Brain microvascular endothelial cell (primary cell): ENCODE data around the gene RBMS3.
A peak's percentile ranks its signal among the peaks of the same experiment; 100 is the strongest.

Source experiments
- DNase-seq: peaks from one replicate; pipeline ENCODE4 v3.0.0-alpha.2; 2020
- H3K27ac ChIP-seq: fragments of 250-450 bp; sonication (Bioruptor Pico); 2 replicates; pipeline ENCODE4 v1.5.1; 2020; ENCODE audit warnings: mild to moderate bottlenecking, moderate library complexity
- H3K27me3 ChIP-seq: fragments of 250-450 bp; sonication (Bioruptor Pico); replicated peaks from 2 replicates; pipeline ENCODE4 v1.5.1; 2020; ENCODE audit warnings: mild to moderate bottlenecking
- H3K36me3 ChIP-seq: fragments of 250-450 bp; sonication (Bioruptor Pico); replicated peaks from 2 replicates; pipeline ENCODE4 v1.5.1; 2020; ENCODE audit warnings: mild to moderate bottlenecking
- H3K4me3 ChIP-seq: 2 replicates; pipeline ENCODE4 v1.5.1; 2011; ENCODE audit warnings: low read depth, mild to moderate bottlenecking, control low read depth, low read length, moderate library complexity
- in situ Hi-C: cut with HindIII; loops from 2 replicates; pipeline ENCODE4 v1.10.0; 2017; ENCODE audit warnings: low sequenced_read_pairs, low pct_ligation_motif_present
- TF ChIP-seq, protein P1 (sequence below): IDR thresholded peaks from 2 replicates; pipeline ENCODE4 v1.5.1; 2011; ENCODE audit warnings: low read depth, mild to moderate bottlenecking, moderate library complexity, low read length, control low read depth, inconsistent platforms; ENCODE audit errors: missing control alignments

Gene RBMS3

DNA sequence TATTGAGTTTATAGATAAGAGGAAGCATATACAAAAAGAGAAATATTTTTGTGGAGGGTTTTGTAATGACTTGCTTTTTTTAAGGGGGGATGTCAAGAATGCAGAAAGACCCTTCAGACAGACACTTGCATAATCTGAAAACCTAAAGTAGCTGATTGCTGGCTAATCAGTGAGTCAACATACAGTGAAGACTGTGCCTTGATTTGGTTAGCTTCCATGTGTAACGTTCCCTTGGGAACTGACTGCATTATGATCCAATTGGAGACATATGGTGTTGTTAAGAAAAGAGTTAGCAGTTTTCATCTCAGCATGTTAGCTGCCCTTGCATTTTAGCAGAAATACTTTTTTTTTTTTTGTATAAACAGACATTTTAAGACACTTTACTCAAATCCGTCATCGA lies 483.2 kb downstream of the RBMS3 start:
- peak; percentile 84 for DNase-seq
- H3K27me3 ChIP-seq, result no peaks in the 10 kb centered on the region
- no peak overlapping the region for H3K4me3 ChIP-seq
- TF ChIP-seq, protein P1, sequence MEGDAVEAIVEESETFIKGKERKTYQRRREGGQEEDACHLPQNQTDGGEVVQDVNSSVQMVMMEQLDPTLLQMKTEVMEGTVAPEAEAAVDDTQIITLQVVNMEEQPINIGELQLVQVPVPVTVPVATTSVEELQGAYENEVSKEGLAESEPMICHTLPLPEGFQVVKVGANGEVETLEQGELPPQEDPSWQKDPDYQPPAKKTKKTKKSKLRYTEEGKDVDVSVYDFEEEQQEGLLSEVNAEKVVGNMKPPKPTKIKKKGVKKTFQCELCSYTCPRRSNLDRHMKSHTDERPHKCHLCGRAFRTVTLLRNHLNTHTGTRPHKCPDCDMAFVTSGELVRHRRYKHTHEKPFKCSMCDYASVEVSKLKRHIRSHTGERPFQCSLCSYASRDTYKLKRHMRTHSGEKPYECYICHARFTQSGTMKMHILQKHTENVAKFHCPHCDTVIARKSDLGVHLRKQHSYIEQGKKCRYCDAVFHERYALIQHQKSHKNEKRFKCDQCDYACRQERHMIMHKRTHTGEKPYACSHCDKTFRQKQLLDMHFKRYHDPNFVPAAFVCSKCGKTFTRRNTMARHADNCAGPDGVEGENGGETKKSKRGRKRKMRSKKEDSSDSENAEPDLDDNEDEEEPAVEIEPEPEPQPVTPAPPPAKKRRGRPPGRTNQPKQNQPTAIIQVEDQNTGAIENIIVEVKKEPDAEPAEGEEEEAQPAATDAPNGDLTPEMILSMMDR, result no peak
- in situ Hi-C loops, result loop anchor here (25.0 kb wide), 1 partner anchor 477 kb away; the partner anchor contains the start of gene RBMS3
- no peaks in the 10 kb centered on the region for H3K36me3 ChIP-seq
- H3K27ac ChIP-seq, result peak overlapping the region; percentile 8

DNA sequence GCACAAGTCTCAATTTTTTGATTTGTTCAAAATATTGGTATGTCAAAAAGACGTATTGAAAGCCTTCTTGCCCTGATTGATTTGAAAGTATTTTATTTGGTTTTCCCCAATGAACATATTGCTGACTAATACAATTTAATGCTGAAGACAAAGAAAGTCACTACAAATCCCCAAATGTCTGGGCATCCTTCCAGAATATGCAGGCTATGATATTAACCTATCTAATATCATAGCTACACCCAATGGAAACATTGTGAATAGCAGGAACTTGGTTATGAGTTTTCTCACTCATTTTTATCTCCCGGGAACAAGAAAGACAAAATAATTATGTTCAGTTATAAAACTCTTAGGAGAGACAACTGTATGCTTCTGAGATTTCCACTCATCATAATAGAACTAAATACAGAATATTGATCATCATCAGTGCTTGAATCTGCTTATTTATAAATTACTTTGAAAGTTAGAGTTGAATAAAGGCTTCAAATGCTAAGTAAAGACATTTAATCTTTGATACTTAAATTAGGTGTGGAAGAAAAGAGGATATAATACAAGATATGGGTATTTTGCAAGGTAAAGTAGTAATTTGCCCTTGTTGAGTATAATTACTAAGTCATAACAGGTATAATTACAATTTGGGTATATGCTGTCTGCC lies 483.9 kb downstream of the RBMS3 start:
- H3K4me3 ChIP-seq, result no peak overlapping the region
- peak overlapping the region; percentile 8 for H3K27ac ChIP-seq
- H3K27me3 ChIP-seq, result no peaks in the 10 kb centered on the region
- TF ChIP-seq, protein P1, result peak; percentile 51
- no peaks in the 10 kb centered on the region for H3K36me3 ChIP-seq
- in situ Hi-C loops, result loop anchor here (25.0 kb wide), 1 partner anchor 477 kb away; the partner anchor contains the start of gene RBMS3
- DNase-seq, result peak; percentile 88

DNA sequence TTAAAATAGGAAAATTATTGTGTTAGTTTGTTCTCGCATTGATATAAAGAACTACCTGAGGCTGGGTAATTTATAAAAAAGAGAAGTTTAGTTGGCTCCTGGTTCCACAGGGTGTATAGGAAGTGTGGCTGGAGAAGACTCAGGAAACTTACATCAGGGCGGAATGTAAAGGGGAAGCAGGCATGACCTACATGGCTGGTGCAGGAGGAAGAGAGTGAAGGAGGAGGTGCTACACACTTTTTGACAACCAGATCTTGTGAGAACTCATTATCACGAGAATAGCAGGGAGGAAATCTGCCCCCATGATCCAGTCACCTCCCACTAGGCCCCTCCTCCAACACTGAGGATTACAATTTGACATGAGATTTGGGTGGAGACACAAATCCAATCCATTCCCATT lies 490.7 kb downstream of the RBMS3 start:
- Histone ChIP-seq H3K27ac (no peak overlapping the region), H3K4me3 (no peak overlapping the region), H3K27me3 (no peaks in the 10 kb centered on the region), H3K36me3 (no peaks in the 10 kb centered on the region)
- TF ChIP-seq, protein P1, result no peak
- in situ Hi-C loops, result loop anchor here (25.0 kb wide), 1 partner anchor 484 kb away; the partner anchor contains the start of gene RBMS3
- no peak for DNase-seq

DNA sequence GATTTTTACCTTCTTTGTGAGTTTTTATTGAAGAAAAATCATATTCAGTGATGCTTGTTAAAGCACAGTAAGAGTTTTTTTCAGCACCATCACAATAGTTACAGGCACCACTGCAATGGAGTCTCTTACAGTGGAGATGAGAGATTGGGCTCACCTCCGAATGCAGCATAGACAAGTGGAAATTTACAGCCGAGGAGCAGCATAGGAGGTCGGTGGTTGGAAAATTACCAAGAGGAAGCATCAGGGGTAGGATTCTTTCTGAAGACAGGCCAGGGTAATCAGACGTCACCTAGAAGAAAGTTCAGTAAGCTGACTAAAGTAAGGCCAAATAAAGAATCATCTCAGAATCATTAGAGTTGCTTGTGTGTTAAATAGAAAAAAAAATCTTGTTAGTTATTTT lies 491.6 kb downstream of the RBMS3 start:
- no peak overlapping the region for H3K27ac ChIP-seq
- no peaks in the 10 kb centered on the region for H3K27me3 ChIP-seq
- TF ChIP-seq, protein P1, result no peak
- in situ Hi-C loops, result loop anchor here (25.0 kb wide), 1 partner anchor 485 kb away; the partner anchor contains the start of gene RBMS3
- no peak for DNase-seq
- H3K4me3 ChIP-seq, result no peak overlapping the region
- no peaks in the 10 kb centered on the region for H3K36me3 ChIP-seq

DNA sequence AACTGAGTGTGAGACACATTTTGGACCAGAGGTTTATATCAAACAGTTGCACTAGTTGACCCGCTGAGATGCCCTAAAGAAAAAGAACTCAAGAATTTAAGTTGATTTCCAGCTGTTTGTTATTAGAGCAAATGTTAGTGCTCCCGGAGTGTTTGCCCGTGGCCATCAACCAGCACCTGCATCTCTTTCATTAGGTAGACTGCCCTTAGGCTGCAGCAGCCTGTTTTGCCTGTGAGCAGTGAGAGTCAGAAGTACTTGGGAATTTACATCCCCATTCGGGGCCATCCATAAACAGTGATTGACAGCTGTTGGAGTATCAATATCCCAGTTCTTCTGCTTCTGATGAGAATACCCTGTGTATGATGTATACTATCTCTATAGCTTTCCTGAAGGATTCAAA lies 492.6 kb downstream of the RBMS3 start:
- TF ChIP-seq, protein P1, result no peak
- in situ Hi-C loops, result loop anchor here (25.0 kb wide), 1 partner anchor 486 kb away; the partner anchor contains the start of gene RBMS3
- no peaks in the 10 kb centered on the region for H3K27me3 ChIP-seq

More for the DNA sequence above, 492.6 kb downstream of the RBMS3 start:
- Histone ChIP-seq H3K36me3 (no peaks in the 10 kb centered on the region), H3K4me3 (no peak overlapping the region), H3K27ac (no peak overlapping the region)
- no peak for DNase-seq
